ENCODE data around the gene FYN.

FYN gene

GRCh38 chr6:111843347-111844147 is 29.7 kb downstream of the FYN start:
- Histone ChIP-seq H3K4me3 (ENCODE audit: insufficient read length, low read depth) (no peak overlapping the region), H3K9me3 (ENCODE audit: insufficient read depth, low read length) (no peaks in the 10 kb centered on the region), H3K27me3 (ENCODE audit: insufficient read depth, insufficient read length) (no peaks in the 10 kb centered on the region), H3K36me3 (ENCODE audit: insufficient read depth, insufficient read length, low read length) (peaks cover 3% of the 10 kb centered on the region), H3K4me1 (ENCODE audit: insufficient read depth, insufficient read length) (peaks cover 5% of the 10 kb centered on the region), H3K9ac (ENCODE audit: insufficient read length, low read depth) (no peak overlapping the region)
- DNase-seq (ENCODE audit: low read depth, low spot score): no peak
- no peak for TF ChIP-seq SUZ12 (IDR thresholded peaks at IDR 0.05; ENCODE audit: extremely low read depth, insufficient read depth, insufficient read length)
- no peak for TF ChIP-seq YY1 (IDR thresholded peaks at IDR 0.05; ENCODE audit: insufficient read depth, insufficient read length)
- TF ChIP-seq ZNF274 (IDR thresholded peaks at IDR 0.05; ENCODE audit: low read depth, low read length): no peak

GRCh38 chr6:111842891-111843290 is 30.4 kb downstream of the FYN start:
- Histone ChIP-seq H3K9ac (ENCODE audit: insufficient read length, low read depth) (no peak overlapping the region), H3K36me3 (ENCODE audit: insufficient read depth, insufficient read length, low read length) (peaks cover 3% of the 10 kb centered on the region), H3K27me3 (ENCODE audit: insufficient read depth, insufficient read length) (no peaks in the 10 kb centered on the region), H3K9me3 (ENCODE audit: insufficient read depth, low read length) (no peaks in the 10 kb centered on the region), H3K4me3 (ENCODE audit: insufficient read length, low read depth) (no peak overlapping the region), H3K4me1 (ENCODE audit: insufficient read depth, insufficient read length) (peaks cover 5% of the 10 kb centered on the region)
- DNase-seq (ENCODE audit: low read depth, low spot score): no peak
- TF ChIP-seq YY1 (IDR thresholded peaks at IDR 0.05; ENCODE audit: insufficient read depth, insufficient read length): no peak
- TF ChIP-seq ZNF274 (IDR thresholded peaks at IDR 0.05; ENCODE audit: low read depth, low read length): no peak
- no peak for TF ChIP-seq SUZ12 (IDR thresholded peaks at IDR 0.05; ENCODE audit: extremely low read depth, insufficient read depth, insufficient read length)

- Histone ChIP-seq H3K9me3 (ENCODE audit: insufficient read depth, low read length) (no peaks in the 10 kb centered on the region), H3K4me1 (ENCODE audit: insufficient read depth, insufficient read length) (peaks cover 5% of the 10 kb centered on the region), H3K36me3 (ENCODE audit: insufficient read depth, insufficient read length, low read length) (peaks cover 3% of the 10 kb centered on the region), H3K4me3 (ENCODE audit: insufficient read length, low read depth) (no peak overlapping the region), H3K27me3 (ENCODE audit: insufficient read depth, insufficient read length) (no peaks in the 10 kb centered on the region), H3K9ac (ENCODE audit: insufficient read length, low read depth) (no peak overlapping the region)
- TF ChIP-seq SUZ12 (IDR thresholded peaks at IDR 0.05; ENCODE audit: extremely low read depth, insufficient read depth, insufficient read length) (no peak), ZNF274 (IDR thresholded peaks at IDR 0.05; ENCODE audit: low read depth, low read length) (no peak), YY1 (IDR thresholded peaks at IDR 0.05; ENCODE audit: insufficient read depth, insufficient read length) (no peak)
- DNase-seq (ENCODE audit: low read depth, low spot score): no peak
Observed at GRCh38 chr6:111842271-111842822, 30.9 kb downstream of the FYN start.

- no peaks in the 10 kb centered on the region for H3K27me3 ChIP-seq (ENCODE audit: insufficient read depth, insufficient read length)
- peaks cover 3% of the 10 kb centered on the region for H3K36me3 ChIP-seq (ENCODE audit: insufficient read depth, insufficient read length, low read length)
- H3K9me3 ChIP-seq (ENCODE audit: insufficient read depth, low read length): no peaks in the 10 kb centered on the region
- DNase-seq (ENCODE audit: low read depth, low spot score): no peak
- TF ChIP-seq SUZ12 (IDR thresholded peaks at IDR 0.05; ENCODE audit: extremely low read depth, insufficient read depth, insufficient read length) (no peak), ZNF274 (IDR thresholded peaks at IDR 0.05; ENCODE audit: low read depth, low read length) (no peak), YY1 (IDR thresholded peaks at IDR 0.05; ENCODE audit: insufficient read depth, insufficient read length) (no peak)
- no peak overlapping the region for H3K9ac ChIP-seq (ENCODE audit: insufficient read length, low read depth)
- H3K4me1 ChIP-seq (ENCODE audit: insufficient read depth, insufficient read length): peaks cover 5% of the 10 kb centered on the region
- no peak overlapping the region for H3K4me3 ChIP-seq (ENCODE audit: insufficient read length, low read depth)
Observed at GRCh38 chr6:111841822-111842221, 31.4 kb downstream of the FYN start.

- Histone ChIP-seq H3K4me1 (ENCODE audit: insufficient read depth, insufficient read length) (peaks cover 3% of the 10 kb centered on the region), H3K9ac (ENCODE audit: insufficient read length, low read depth) (no peak overlapping the region)
- DNase-seq (ENCODE audit: low read depth, low spot score): no peak
Observed at GRCh38 chr6:111840803-111841202, 32.4 kb downstream of the FYN start.

GRCh38 chr6:111838749-111839484 is 34.3 kb downstream of the FYN start:
- Histone ChIP-seq H3K27me3 (ENCODE audit: insufficient read depth, insufficient read length) (no peaks in the 10 kb centered on the region), H3K9me3 (ENCODE audit: insufficient read depth, low read length) (no peaks in the 10 kb centered on the region), H3K4me1 (ENCODE audit: insufficient read depth, insufficient read length) (no peaks in the 10 kb centered on the region), H3K4me3 (ENCODE audit: insufficient read length, low read depth) (no peak overlapping the region), H3K9ac (ENCODE audit: insufficient read length, low read depth) (no peak overlapping the region), H3K36me3 (ENCODE audit: insufficient read depth, insufficient read length, low read length) (peaks cover 3% of the 10 kb centered on the region)
- TF ChIP-seq YY1 (IDR thresholded peaks at IDR 0.05; ENCODE audit: insufficient read depth, insufficient read length) (no peak), ZNF274 (IDR thresholded peaks at IDR 0.05; ENCODE audit: low read depth, low read length) (no peak), SUZ12 (IDR thresholded peaks at IDR 0.05; ENCODE audit: extremely low read depth, insufficient read depth, insufficient read length) (no peak)
- no peak for DNase-seq (ENCODE audit: low read depth, low spot score)

More at GRCh38 chr6:111840803-111841202, 32.4 kb downstream of the FYN start:
- Histone ChIP-seq H3K4me3 (ENCODE audit: insufficient read length, low read depth) (no peak overlapping the region), H3K27me3 (ENCODE audit: insufficient read depth, insufficient read length) (no peaks in the 10 kb centered on the region), H3K36me3 (ENCODE audit: insufficient read depth, insufficient read length, low read length) (peaks cover 3% of the 10 kb centered on the region), H3K9me3 (ENCODE audit: insufficient read depth, low read length) (no peaks in the 10 kb centered on the region)
- TF ChIP-seq SUZ12 (IDR thresholded peaks at IDR 0.05; ENCODE audit: extremely low read depth, insufficient read depth, insufficient read length) (no peak), ZNF274 (IDR thresholded peaks at IDR 0.05; ENCODE audit: low read depth, low read length) (no peak), YY1 (IDR thresholded peaks at IDR 0.05; ENCODE audit: insufficient read depth, insufficient read length) (no peak)

Measured in NT2/D1 (cell line).